ENCODE data around the gene ZFP36L2. TPM values are rescaled to one million over a fixed set of nuclear protein-coding genes. Genes with fewer than 3 reads are reported as not detected.

The ZFP36L2 gene
- total RNA-seq, 2 experiments from 2014 or later: 37.3 to 38.4 TPM

- H3K27ac Mint-ChIP-seq: no peak overlapping the region
- no peak overlapping the region for H3K4me3 Mint-ChIP-seq
- H3K4me1 Mint-ChIP-seq (ENCODE audit: low read depth): peaks cover 8% of the 10 kb centered on the region
- CTCF ChIA-PET: interaction anchor here (2.0 to 3.5 kb wide), 3 partner anchors 12 to 243 kb away, joined by 6 to 11 read pairs (median 11); no protein-coding TSS in a partner anchor
- DNase-seq: no peak
- H3K27me3 Mint-ChIP-seq (ENCODE audit: low read depth): no peaks in the 10 kb centered on the region
- intact Hi-C loops (cut with micrococcal nuclease): no loop called here
- peaks cover 4% of the 10 kb centered on the region for H3K36me3 Mint-ChIP-seq (ENCODE audit: low read depth)
- no peaks in the 10 kb centered on the region for H3K9me3 Mint-ChIP-seq
These were observed 14.4 kb upstream of the ZFP36L2 start for GRCh38 chr2:43240766-43241150.

- DNase-seq: no peak
- intact Hi-C loops (cut with micrococcal nuclease): no loop called here
- Mint-ChIP-seq H3K27me3 (ENCODE audit: low read depth) (no peaks in the 10 kb centered on the region), H3K36me3 (ENCODE audit: low read depth) (peaks cover 4% of the 10 kb centered on the region), H3K4me1 (ENCODE audit: low read depth) (peaks cover 8% of the 10 kb centered on the region), H3K27ac (no peak overlapping the region), H3K4me3 (no peak overlapping the region), H3K9me3 (no peaks in the 10 kb centered on the region)
- CTCF ChIA-PET: interaction anchor here (0.9 to 3.5 kb wide), 4 partner anchors 11 to 292 kb away, joined by 3 to 11 read pairs (median 8); no protein-coding TSS in a partner anchor
These were observed 13.8 kb upstream of the ZFP36L2 start for GRCh38 chr2:43239981-43240765.

GRCh38 chr2:43238813-43239212, 12.4 kb upstream of the ZFP36L2 start:
- peaks cover 8% of the 10 kb centered on the region for H3K4me1 Mint-ChIP-seq (ENCODE audit: low read depth)
- no peak overlapping the region for H3K4me3 Mint-ChIP-seq
- H3K27me3 Mint-ChIP-seq (ENCODE audit: low read depth): no peaks in the 10 kb centered on the region
- peaks cover 2% of the 10 kb centered on the region for H3K36me3 Mint-ChIP-seq (ENCODE audit: low read depth)
- no peak overlapping the region for H3K27ac Mint-ChIP-seq
- CTCF ChIA-PET: interaction anchor here (1.1 to 3.5 kb wide), 3 partner anchors 10 to 262 kb away, joined by 4 to 11 read pairs (median 11); no protein-coding TSS in a partner anchor
- no peak for DNase-seq
- no peaks in the 10 kb centered on the region for H3K9me3 Mint-ChIP-seq
- intact Hi-C loops (cut with micrococcal nuclease): no loop called here

- Mint-ChIP-seq H3K4me3 (no peak overlapping the region), H3K4me1 (ENCODE audit: low read depth) (peaks cover 8% of the 10 kb centered on the region), H3K27me3 (ENCODE audit: low read depth) (no peaks in the 10 kb centered on the region), H3K27ac (no peak overlapping the region), H3K9me3 (no peaks in the 10 kb centered on the region), H3K36me3 (ENCODE audit: low read depth) (peaks cover 2% of the 10 kb centered on the region)
- DNase-seq: no peak
- intact Hi-C loops (cut with micrococcal nuclease): no loop called here
- CTCF ChIA-PET: interaction anchor here (1.1 to 2.6 kb wide), 2 partner anchors 9 to 262 kb away, joined by 4 to 11 read pairs; no protein-coding TSS in a partner anchor
These were observed 11.8 kb upstream of the ZFP36L2 start for GRCh38 chr2:43238176-43238575.

GRCh38 chr2:43233218-43234212, 7.1 kb upstream of the ZFP36L2 start:
- H3K4me3 Mint-ChIP-seq: no peak overlapping the region
- CTCF ChIA-PET: no interaction called here
- H3K36me3 Mint-ChIP-seq (ENCODE audit: low read depth): peaks cover 10% of the 10 kb centered on the region
- intact Hi-C loops (cut with micrococcal nuclease): no loop called here
- H3K9me3 Mint-ChIP-seq: no peaks in the 10 kb centered on the region
- no peaks in the 10 kb centered on the region for H3K27me3 Mint-ChIP-seq (ENCODE audit: low read depth)
- peaks cover 18% of the 10 kb centered on the region for H3K4me1 Mint-ChIP-seq (ENCODE audit: low read depth)
- no peak for DNase-seq
- H3K27ac Mint-ChIP-seq: no peak overlapping the region

- Mint-ChIP-seq H3K27ac (no peak overlapping the region), H3K4me1 (ENCODE audit: low read depth) (peaks cover 22% of the 10 kb centered on the region), H3K36me3 (ENCODE audit: low read depth) (peaks cover 8% of the 10 kb centered on the region), H3K9me3 (no peaks in the 10 kb centered on the region), H3K27me3 (ENCODE audit: low read depth) (no peaks in the 10 kb centered on the region), H3K4me3 (no peak overlapping the region)
- intact Hi-C loops (cut with micrococcal nuclease): no loop called here
- no peak for DNase-seq
- CTCF ChIA-PET: interaction anchor here (6.1 to 13.9 kb wide), 2 partner anchors 103 to 254 kb away, joined by 49 to 505 read pairs; no protein-coding TSS in a partner anchor
These were observed 4.8 kb upstream of the ZFP36L2 start for GRCh38 chr2:43230951-43231827.

- Mint-ChIP-seq H3K9me3 (no peaks in the 10 kb centered on the region), H3K36me3 (ENCODE audit: low read depth) (peaks cover 10% of the 10 kb centered on the region), H3K4me3 (no peak overlapping the region), H3K27ac (no peak overlapping the region), H3K27me3 (ENCODE audit: low read depth) (no peaks in the 10 kb centered on the region), H3K4me1 (ENCODE audit: low read depth) (peaks cover 22% of the 10 kb centered on the region)
- CTCF ChIA-PET: interaction anchor here (0.7 to 13.9 kb wide), 17 partner anchors 9 to 420 kb away, joined by 3 to 505 read pairs (median 13); no protein-coding TSS in a partner anchor
- DNase-seq: no peak
- intact Hi-C loops (cut with micrococcal nuclease): no loop called here
These were observed 4.0 kb upstream of the ZFP36L2 start for GRCh38 chr2:43230351-43230885.

GRCh38 chr2:43228756-43229659, 2.6 kb upstream of the ZFP36L2 start:
- CTCF ChIA-PET: interaction anchor here (0.6 to 13.9 kb wide), 72 partner anchors 9 to 851 kb away, joined by 3 to 505 read pairs (median 5); no protein-coding TSS in a partner anchor
- H3K9me3 Mint-ChIP-seq: no peaks in the 10 kb centered on the region

GRCh38 chr2:43228321-43228751, 1.9 kb upstream of the ZFP36L2 start:
- intact Hi-C loops (cut with micrococcal nuclease): no loop called here
- peak overlapping the region; percentile 78 for H3K4me3 Mint-ChIP-seq
- no peaks in the 10 kb centered on the region for H3K27me3 Mint-ChIP-seq (ENCODE audit: low read depth)
- no peak overlapping the region for H3K27ac Mint-ChIP-seq
- H3K36me3 Mint-ChIP-seq (ENCODE audit: low read depth): peaks cover 23% of the 10 kb centered on the region
- peaks cover 24% of the 10 kb centered on the region for H3K4me1 Mint-ChIP-seq (ENCODE audit: low read depth)
- CTCF ChIA-PET: interaction anchor here (0.6 to 13.9 kb wide), 44 partner anchors 8 to 418 kb away, joined by 3 to 505 read pairs (median 6); no protein-coding TSS in a partner anchor
- DNase-seq: no peak
- no peaks in the 10 kb centered on the region for H3K9me3 Mint-ChIP-seq

More at GRCh38 chr2:43228756-43229659, 2.6 kb upstream of the ZFP36L2 start:
- DNase-seq: peak; percentile 43
- peaks cover 17% of the 10 kb centered on the region for H3K36me3 Mint-ChIP-seq (ENCODE audit: low read depth)
- H3K27ac Mint-ChIP-seq: peak overlapping the region; percentile 65
- no peak overlapping the region for H3K4me3 Mint-ChIP-seq
- no peaks in the 10 kb centered on the region for H3K27me3 Mint-ChIP-seq (ENCODE audit: low read depth)
- intact Hi-C loops (cut with micrococcal nuclease): loop anchor here (1.0 kb wide), 9 partner anchors 178 to 402 kb away; no protein-coding TSS in a partner anchor
- H3K4me1 Mint-ChIP-seq (ENCODE audit: low read depth): peaks cover 22% of the 10 kb centered on the region

GRCh38 chr2:43227830-43228281, 1.4 kb upstream of the ZFP36L2 start:
- no peak for DNase-seq
- CTCF ChIA-PET: interaction anchor here (0.9 to 13.9 kb wide), 18 partner anchors 8 to 397 kb away, joined by 3 to 505 read pairs (median 16); no protein-coding TSS in a partner anchor
- peak overlapping the region; percentile 78 for H3K4me3 Mint-ChIP-seq
- H3K9me3 Mint-ChIP-seq: no peaks in the 10 kb centered on the region
- intact Hi-C loops (cut with micrococcal nuclease): no loop called here
- peak overlapping the region; percentile 75 for H3K27ac Mint-ChIP-seq
- no peaks in the 10 kb centered on the region for H3K27me3 Mint-ChIP-seq (ENCODE audit: low read depth)
- peaks cover 25% of the 10 kb centered on the region for H3K4me1 Mint-ChIP-seq (ENCODE audit: low read depth)
- H3K36me3 Mint-ChIP-seq (ENCODE audit: low read depth): peaks cover 25% of the 10 kb centered on the region

Data from activated naive CD4-positive, alpha-beta T cell treated with anti-CD3 and anti-CD28 coated beads for 36 hours (primary cell).